ENCODE results near the gene PLK1.

PLK1 gene

DNA sequence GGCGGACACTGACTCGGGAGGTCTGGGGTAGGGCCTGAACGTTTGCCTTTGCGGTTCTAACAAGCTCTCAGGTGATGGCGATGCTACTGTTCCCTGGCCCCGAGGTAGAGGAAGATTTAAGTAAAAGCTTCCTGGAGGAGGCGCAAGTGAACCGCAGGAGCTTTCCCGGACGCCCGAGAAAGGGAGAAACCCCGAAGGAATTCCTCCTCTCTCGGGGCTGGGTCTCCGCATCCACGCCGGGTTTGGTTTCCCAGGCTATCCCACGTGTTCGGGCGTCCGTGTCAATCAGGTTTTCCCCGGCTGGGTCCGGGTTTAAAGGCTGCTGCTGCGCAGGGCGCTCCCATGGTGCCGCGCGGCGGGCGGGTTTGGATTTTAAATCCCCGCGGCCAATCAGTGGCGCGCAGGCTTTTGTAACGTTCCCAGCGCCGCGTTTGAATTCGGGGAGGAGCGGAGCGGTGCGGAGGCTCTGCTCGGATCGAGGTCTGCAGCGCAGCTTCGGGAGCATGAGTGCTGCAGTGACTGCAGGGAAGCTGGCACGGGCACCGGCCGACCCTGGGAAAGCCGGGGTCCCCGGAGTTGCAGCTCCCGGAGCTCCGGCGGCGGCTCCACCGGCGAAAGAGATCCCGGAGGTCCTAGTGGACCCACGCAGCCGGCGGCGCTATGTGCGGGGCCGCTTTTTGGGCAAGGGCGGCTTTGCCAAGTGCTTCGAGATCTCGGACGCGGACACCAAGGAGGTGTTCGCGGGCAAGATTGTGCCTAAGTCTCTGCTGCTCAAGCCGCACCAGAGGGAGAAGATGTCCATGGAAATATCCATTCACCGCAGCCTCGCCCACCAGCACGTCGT is at the start of gene PLK1:
TSS of gene PLK1 (plus strand) at position 460 of the 844 bp plus-strand sequence. CDS start at position 504, 44 bp downstream.
- peak; percentile 24; the same call in 1 of the 2 replicates for TF ChIP-seq YY1 (IDR thresholded peaks at IDR 0.05; ENCODE audit: low read depth)
- TF ChIP-seq, protein P1, sequence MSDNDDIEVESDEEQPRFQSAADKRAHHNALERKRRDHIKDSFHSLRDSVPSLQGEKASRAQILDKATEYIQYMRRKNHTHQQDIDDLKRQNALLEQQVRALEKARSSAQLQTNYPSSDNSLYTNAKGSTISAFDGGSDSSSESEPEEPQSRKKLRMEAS (IDR thresholded peaks at IDR 0.05), result peak; percentile 89
- no peak for TF ChIP-seq TEAD4 (IDR thresholded peaks at IDR 0.05)
- TF ChIP-seq, protein P2, sequence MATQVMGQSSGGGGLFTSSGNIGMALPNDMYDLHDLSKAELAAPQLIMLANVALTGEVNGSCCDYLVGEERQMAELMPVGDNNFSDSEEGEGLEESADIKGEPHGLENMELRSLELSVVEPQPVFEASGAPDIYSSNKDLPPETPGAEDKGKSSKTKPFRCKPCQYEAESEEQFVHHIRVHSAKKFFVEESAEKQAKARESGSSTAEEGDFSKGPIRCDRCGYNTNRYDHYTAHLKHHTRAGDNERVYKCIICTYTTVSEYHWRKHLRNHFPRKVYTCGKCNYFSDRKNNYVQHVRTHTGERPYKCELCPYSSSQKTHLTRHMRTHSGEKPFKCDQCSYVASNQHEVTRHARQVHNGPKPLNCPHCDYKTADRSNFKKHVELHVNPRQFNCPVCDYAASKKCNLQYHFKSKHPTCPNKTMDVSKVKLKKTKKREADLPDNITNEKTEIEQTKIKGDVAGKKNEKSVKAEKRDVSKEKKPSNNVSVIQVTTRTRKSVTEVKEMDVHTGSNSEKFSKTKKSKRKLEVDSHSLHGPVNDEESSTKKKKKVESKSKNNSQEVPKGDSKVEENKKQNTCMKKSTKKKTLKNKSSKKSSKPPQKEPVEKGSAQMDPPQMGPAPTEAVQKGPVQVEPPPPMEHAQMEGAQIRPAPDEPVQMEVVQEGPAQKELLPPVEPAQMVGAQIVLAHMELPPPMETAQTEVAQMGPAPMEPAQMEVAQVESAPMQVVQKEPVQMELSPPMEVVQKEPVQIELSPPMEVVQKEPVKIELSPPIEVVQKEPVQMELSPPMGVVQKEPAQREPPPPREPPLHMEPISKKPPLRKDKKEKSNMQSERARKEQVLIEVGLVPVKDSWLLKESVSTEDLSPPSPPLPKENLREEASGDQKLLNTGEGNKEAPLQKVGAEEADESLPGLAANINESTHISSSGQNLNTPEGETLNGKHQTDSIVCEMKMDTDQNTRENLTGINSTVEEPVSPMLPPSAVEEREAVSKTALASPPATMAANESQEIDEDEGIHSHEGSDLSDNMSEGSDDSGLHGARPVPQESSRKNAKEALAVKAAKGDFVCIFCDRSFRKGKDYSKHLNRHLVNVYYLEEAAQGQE (IDR thresholded peaks at IDR 0.05; ENCODE audit: low read depth), result no peak
- TF ChIP-seq RAD21 (IDR thresholded peaks at IDR 0.05; ENCODE audit: low read depth), result no peak
- TF ChIP-seq NFIC (IDR thresholded peaks at IDR 0.05), result peak; percentile 7
- TF ChIP-seq EGR1 (IDR thresholded peaks at IDR 0.05), result no peak
- TF ChIP-seq FOXM1 (IDR thresholded peaks at IDR 0.05; ENCODE audit: borderline replicate concordance, low read depth), result peak; percentile 99
- peak; percentile 45; the same call in 1 of the 2 replicates for TF ChIP-seq TCF12 (IDR thresholded peaks at IDR 0.05; ENCODE audit: low read depth)
- no peak; the same call in 1 of the 2 replicates for TF ChIP-seq CEBPB (IDR thresholded peaks at IDR 0.05)
- no peak for TF ChIP-seq ZBTB7A (IDR thresholded peaks at IDR 0.05; ENCODE audit: low read depth)
- TF ChIP-seq EP300 (IDR thresholded peaks at IDR 0.05; ENCODE audit: borderline replicate concordance), result no peak; the same call in 1 of the 2 replicates
- TF ChIP-seq TAF1 (IDR thresholded peaks at IDR 0.05; ENCODE audit: low read depth), result peak; percentile 69
- TF ChIP-seq CREB1 (IDR thresholded peaks at IDR 0.05; ENCODE audit: low read depth), result 0 out of 2 replicates have a peak, but pooled peaks have one; percentile 31
- TF ChIP-seq USF1 (IDR thresholded peaks at IDR 0.05), result peak; percentile 73

DNA sequence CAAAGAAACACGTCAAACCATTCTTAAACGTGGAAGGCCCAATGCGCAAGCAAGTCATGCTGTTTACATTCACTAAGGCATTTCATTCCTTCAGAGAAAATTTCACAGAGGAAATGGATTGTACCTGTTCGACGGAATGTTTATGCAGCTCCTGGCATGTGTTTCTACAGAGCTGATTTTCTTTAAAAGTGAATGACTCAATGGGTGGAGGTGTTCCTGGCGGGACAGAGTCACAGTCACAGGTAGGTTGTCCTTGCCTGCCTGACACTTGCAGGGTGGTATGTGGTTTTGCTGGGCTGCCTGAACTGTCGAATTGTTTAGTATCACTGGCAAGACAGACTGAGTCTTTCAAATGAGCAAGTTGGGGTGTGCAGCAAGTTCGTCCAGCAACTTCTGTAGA is 49.2 kb upstream of the PLK1 start:
- no peak for TF ChIP-seq USF1 (IDR thresholded peaks at IDR 0.05)
- no peak for TF ChIP-seq TAF1 (IDR thresholded peaks at IDR 0.05; ENCODE audit: low read depth)
- TF ChIP-seq TEAD4 (IDR thresholded peaks at IDR 0.05), result no peak
- TF ChIP-seq, protein P2 (IDR thresholded peaks at IDR 0.05; ENCODE audit: low read depth), result no peak
- TF ChIP-seq, protein P1 (IDR thresholded peaks at IDR 0.05), result no peak
- TF ChIP-seq TCF12 (IDR thresholded peaks at IDR 0.05; ENCODE audit: low read depth), result no peak
- TF ChIP-seq EGR1 (IDR thresholded peaks at IDR 0.05), result no peak
- no peak for TF ChIP-seq EP300 (IDR thresholded peaks at IDR 0.05; ENCODE audit: borderline replicate concordance)
- TF ChIP-seq CREB1 (IDR thresholded peaks at IDR 0.05; ENCODE audit: low read depth), result no peak
- TF ChIP-seq RAD21 (IDR thresholded peaks at IDR 0.05; ENCODE audit: low read depth), result no peak
- no peak for TF ChIP-seq FOXM1 (IDR thresholded peaks at IDR 0.05; ENCODE audit: borderline replicate concordance, low read depth)
- no peak for TF ChIP-seq ZBTB7A (IDR thresholded peaks at IDR 0.05; ENCODE audit: low read depth)
- no peak for TF ChIP-seq CEBPB (IDR thresholded peaks at IDR 0.05)
- TF ChIP-seq YY1 (IDR thresholded peaks at IDR 0.05; ENCODE audit: low read depth), result no peak

GRCh38 chr16:23634461-23635036 is 44.1 kb upstream of the PLK1 start:
- no peak for TF ChIP-seq TEAD4 (IDR thresholded peaks at IDR 0.05)
- no peak for TF ChIP-seq RAD21 (IDR thresholded peaks at IDR 0.05; ENCODE audit: low read depth)
- no peak for TF ChIP-seq EGR1 (IDR thresholded peaks at IDR 0.05)
- TF ChIP-seq USF1 (IDR thresholded peaks at IDR 0.05), result no peak
- TF ChIP-seq TAF1 (IDR thresholded peaks at IDR 0.05; ENCODE audit: low read depth), result no peak
- no peak for TF ChIP-seq ZBTB7A (IDR thresholded peaks at IDR 0.05; ENCODE audit: low read depth)

GRCh38 chr16:23635958-23636357 is 42.7 kb upstream of the PLK1 start:
- TF ChIP-seq TCF12 (IDR thresholded peaks at IDR 0.05; ENCODE audit: low read depth) (no peak), CREB1 (IDR thresholded peaks at IDR 0.05; ENCODE audit: low read depth) (no peak), EP300 (IDR thresholded peaks at IDR 0.05; ENCODE audit: borderline replicate concordance) (no peak), YY1 (IDR thresholded peaks at IDR 0.05; ENCODE audit: low read depth) (no peak), CEBPB (IDR thresholded peaks at IDR 0.05) (no peak)
- TF ChIP-seq, protein P2 (IDR thresholded peaks at IDR 0.05; ENCODE audit: low read depth), result no peak
